ENCODE results near the gene CST6. TPM values are rescaled to one million over a fixed set of nuclear protein-coding genes. Genes with fewer than 3 reads are reported as not detected.

CST6 gene
- total and polyA plus RNA-seq, 2 of the 4 experiments (the other 2 are of a cell fraction) = 0.54 to 3.0 TPM

DNA sequence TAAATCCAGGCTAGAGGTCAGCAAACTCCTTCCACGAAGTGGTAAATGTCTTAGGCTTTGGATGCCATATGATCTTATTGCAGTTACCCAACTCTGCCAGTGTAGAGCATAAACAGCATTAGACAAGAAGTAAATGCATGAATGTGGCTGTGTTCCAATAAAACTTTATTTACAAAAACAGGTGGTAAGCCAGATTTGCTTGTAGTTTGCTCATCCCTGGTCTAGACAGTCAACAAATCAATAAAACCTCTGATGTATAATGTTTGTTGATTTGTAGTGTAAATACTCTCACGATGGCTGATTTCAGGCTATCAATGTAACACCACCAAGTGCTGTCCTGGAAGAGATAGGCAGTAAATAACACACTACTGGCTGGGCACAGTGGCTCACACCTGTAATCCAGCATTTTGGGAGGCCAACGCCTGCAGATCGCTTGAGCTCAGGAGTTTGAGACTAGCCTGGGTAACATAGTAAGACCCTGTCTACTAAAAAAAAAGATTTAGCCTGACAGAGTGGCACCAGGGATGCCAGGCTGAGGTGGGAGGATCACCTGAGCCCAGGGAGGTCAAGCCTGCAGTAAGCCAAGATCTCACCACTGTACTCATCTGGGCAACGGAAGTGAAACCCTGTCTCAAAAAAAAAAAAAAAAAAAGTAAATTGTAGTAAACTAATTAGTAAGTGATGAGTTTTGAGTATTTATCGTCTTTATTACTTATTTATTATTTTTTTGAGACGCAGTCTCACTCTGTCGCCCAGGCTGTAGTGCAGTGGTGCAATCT lies 21.3 kb downstream of the CST6 start:
- Histone ChIP-seq H3K56ac (ENCODE audit: extremely low read depth, insufficient read depth, low read length) (no peak overlapping the region), H3K18ac (ENCODE audit: low read depth, low read length) (no peak overlapping the region), H3K27ac (ENCODE audit: insufficient read depth, low read length) (no peak overlapping the region), H3K36me3 (ENCODE audit: control insufficient read depth, insufficient read depth, low read length) (no peaks in the 10 kb centered on the region), H3K9ac (ENCODE audit: low read depth, low read length) (no peak overlapping the region), H2AFZ (replicated peaks; ENCODE audit: low read length, poor library complexity) (no peak overlapping the region), H3K14ac (replicated peaks; ENCODE audit: low read depth, low read length) (no peak overlapping the region), H3K79me1 (ENCODE audit: low read depth in 1 of 2, low read length in 2 of 2) (no peaks in the 10 kb centered on the region), H3K27me3 (ENCODE audit: control insufficient read depth, insufficient read depth, low read length) (peaks cover 7% of the 10 kb centered on the region), H3K23ac (ENCODE audit: low read depth, low read length) (no peak overlapping the region), H4K5ac (ENCODE audit: low read depth, low read length) (no peak overlapping the region), H4K8ac (ENCODE audit: low read depth in 2 of 2, low read length in 2 of 2) (no peak overlapping the region), H4K91ac (ENCODE audit: insufficient read depth, low read depth, low read length) (no peak overlapping the region), H4K20me1 (ENCODE audit: insufficient read depth, low read length) (no peaks in the 10 kb centered on the region), H3K4me1 (ENCODE audit: control insufficient read depth, insufficient read depth, low read length) (no peaks in the 10 kb centered on the region), H2AK9ac (replicated peaks; ENCODE audit: low read depth, low read length, poor library complexity) (no peak overlapping the region), H2BK120ac (ENCODE audit: low read depth, low read length) (no peak overlapping the region), H3K4ac (ENCODE audit: low read depth, low read length) (no peak overlapping the region), H3K4me2 (ENCODE audit: low read depth, low read length) (no peak overlapping the region), H3K9me1 (ENCODE audit: insufficient read depth, low read length) (no peaks in the 10 kb centered on the region), H3K4me3 (ENCODE audit: insufficient read depth, low read depth, low read length) (no peak overlapping the region), H3K9me3 (ENCODE audit: control insufficient read depth, insufficient read depth, low read length) (peaks cover 7% of the 10 kb centered on the region; the same call in 1 of the 2 replicates), H2BK15ac (ENCODE audit: low read depth, low read length) (no peak overlapping the region), H2BK5ac (ENCODE audit: low read depth, low read length, poor library complexity, severe bottlenecking) (no peak overlapping the region), H2BK20ac (ENCODE audit: low read depth, low read length) (no peak overlapping the region), H2AK5ac (ENCODE audit: low read depth, low read length) (no peak overlapping the region)
- no TSS peak for BruUV-seq (replicated peaks)
- intact Hi-C loops (cut with micrococcal nuclease) = no loop called here
- dilution Hi-C loops (cut with HindIII; ENCODE audit: low sequenced_read_pairs, unreplicated experiment) = no loop called here
- ATAC-seq (ENCODE audit: low read depth) (no peak), DNase-seq (no peak)
- ChIA-PET POLR2A (ENCODE audit: unreplicated experiment) (interaction anchor here (0.7 kb wide), 1 partner anchor 22 kb away, joined by 3 read pairs; no protein-coding TSS in a partner anchor), CTCF (no interaction called here)
- 86% methylated on average over 2 of the region's 8 CpGs; no CpG with 5 or more reads in 1 of the 2 experiments for WGBS, 2 experiments (ENCODE audit: extremely low coverage in 2 of 2, insufficient read length in 1 of 2)
- in situ Hi-C loops (cut with MboI; ENCODE audit: low sequenced_read_pairs) = no loop called here
- TF ChIP-seq BHLHE40 (IDR thresholded peaks at IDR 0.05; ENCODE audit: low read depth, low read length) (no peak), RAD21 (IDR thresholded peaks at IDR 0.05; ENCODE audit: low read length) (no peak), CTCF (conservative IDR thresholded peaks at IDR 0.05; ENCODE audit: low read depth, low read length) (no peak), MAFK (IDR thresholded peaks at IDR 0.05; ENCODE audit: low read depth, low read length) (no peak), POLR2A (IDR thresholded peaks at IDR 0.05; ENCODE audit: low read depth, low read length) (no peak), RCOR1 (IDR thresholded peaks at IDR 0.05; ENCODE audit: insufficient replicate concordance, low read length) (no peak), CHD1 (IDR thresholded peaks at IDR 0.05; ENCODE audit: low read depth, low read length) (no peak), FOS (IDR thresholded peaks at IDR 0.05; ENCODE audit: low read depth, low read length) (no peak), NFE2L2 (IDR thresholded peaks at IDR 0.05; ENCODE audit: low read depth, low read length) (no peak)

Measured in IMR-90 (cell line).